Pancreas (tissue), 10 donors: ENCODE data around the gene CDC42EP5. TPM values are rescaled to one million over a fixed set of nuclear protein-coding genes. Genes with fewer than 3 reads are reported as not detected.
A peak's percentile ranks its signal among the peaks of the same experiment; 100 is the strongest.
"Not testable (repeated sequence)": the region's sequence is repeated elsewhere in the genome, so short reads cannot be mapped to it uniquely, and the experiment has no call there.

Experiments used
- ATAC-seq, 4 donors: fragments of 200-7000 bp; cut with Tn5 transposase; one replicate each; pipeline versions ENCODE4 v1.8.0 to v1.9.1; 2020; ENCODE audit warnings: mild to moderate bottlenecking in 4 of 4, moderate library complexity in 4 of 4
- DNase-seq, 6 donors: peaks; one replicate each; pipeline ENCODE4 v3.0.0-alpha.2; 2020
- FAIRE-seq: peaks from 2 replicates; lab custom pipeline; 2012; peaks lifted over from hg19 to GRCh38; lab: Jason Lieb, UNC
- H3K27ac ChIP-seq, 4 donors: fragments of 200-600 bp; sonication (generic); 1 replicate in 3 of 4; 2 replicates in 1 of 4; pipeline versions ENCODE4 v1.5.0 to v1.8.0; 2020
- H3K27me3 ChIP-seq, 4 donors: fragments of 200-600 bp; one replicate each; pipeline ENCODE4 v1.8.0; 2021
- H3K36me3 ChIP-seq, 3 donors: fragments of 200-600 bp; sonication (generic) in 1 of 3; one replicate each; pipeline versions ENCODE4 v1.5.0 to v1.8.0; 2020 to 2021
- H3K4me1 ChIP-seq, 3 donors: fragments of 200-600 bp; one replicate each; pipeline ENCODE4 v1.8.0; 2021
- H3K4me3 ChIP-seq, 4 donors: fragments of 200-600 bp; sonication (generic) in 2 of 4; one replicate each; pipeline versions ENCODE4 v1.5.0 to v1.8.0; 2020 to 2021
- H3K9me3 ChIP-seq, 4 donors: fragments of 200-600 bp; one replicate each; pipeline ENCODE4 v1.8.0; 2021
- CTCF ChIP-seq, 4 donors: fragments of 200-600 bp; sonication (generic) in 3 of 4; IDR thresholded peaks; one replicate each; pipeline versions ENCODE4 v1.5.0 to v1.8.0; 2021; ENCODE audit warnings: antibody characterized with exemption in 4 of 4
- WGBS, 2 donors: extraction: QIAGEN DNeasy Blood & Tissue Kit; methylation state at CpG; one replicate each; pipeline ENCODE4 v1.1.7; 2013; 5-methylcytosine and 5-hydroxymethylcytosine counted together
- intact Hi-C, 3 donors: fragments of 100-400 bp; cut with DNase I; formaldehyde crosslinking; loops; one replicate each; pipeline versions ENCODE4 v1.11.1 to v1.14.2; 2022
- polyA plus RNA-seq, 2 donors: library from polyadenylated mRNA; stranded (reverse); fragments of 200-250 nt; gene quantifications; one replicate each; pipeline ENCODE4 v1.2.3, GENCODE V29; 2013
- total RNA-seq, 6 donors: library from RNA; stranded (reverse); fragmentation: NEBNext Ultra II Directional in 4 of 6; extraction: Animal tissue kit (Norgen Biotek cat#: 25700) in 4 of 6; gene quantifications; one replicate each; pipeline versions ENCODE4 v1.2.1 to v1.2.4, GENCODE V29; 2021 to 2023
- donor health status: healthy with polysubstance abuse.
- donor health status: DM: no; HTN: no; CAD: no; lungs with moderate emphysema.
- donor health status: DM: no; HTN: no; CAD: no.
- donor health status: control.
- donor health status: control.
- donor health status: Bipolar disorder and iron deficiency.
- donor health status: DM: yes; HTN: yes; CAD: no.
- donor health status: DM: no; HTN: no; CAD: no.
- donor health status: DM: no; HTN: no; CAD: no.
- donor health status: DM: yes; HTN: yes; CAD: no.

CDC42EP5 gene
- total and polyA plus RNA-seq, 8 donors, result 7.5 to 48.0 (median 15.7) TPM

- no peak for FAIRE-seq
- peak; percentile 33 to 51 (median 47) for ATAC-seq
- peak in 5 of 6 donors; percentile 65 to 84 (median 74) for DNase-seq
- Histone ChIP-seq H3K9me3 (no peaks in the 10 kb centered on the region), H3K27me3 (no peaks in the 10 kb centered on the region), H3K4me3 (peak overlapping the region; percentile 59 to 94 (median 77)), H3K36me3 (peaks cover 4 to 15% (median 13%) of the 10 kb centered on the region in 3 donors), H3K27ac (peak overlapping the region; percentile 91 to 99 (median 96)), H3K4me1 (peaks cover 18 to 39% (median 25%) of the 10 kb centered on the region in 3 donors)
- intact Hi-C loops, result no loop called here
- TF ChIP-seq CTCF (IDR thresholded peaks at IDR 0.05), result no peak
- 0 to 1% methylated on average over 34 of the region's 34 CpGs for WGBS, 2 donors
Observed at GRCh38 chr19:54448040-54448773, 24.9 kb downstream of the CDC42EP5 start.

GRCh38 chr19:54446349-54446748, 26.7 kb downstream of the CDC42EP5 start:
- H3K9me3 ChIP-seq, intact Hi-C loops, FAIRE-seq, ATAC-seq, H3K27me3 ChIP-seq, H3K36me3 ChIP-seq, H3K27ac ChIP-seq, H3K4me3 ChIP-seq: not testable (repeated sequence)
- H3K4me1 ChIP-seq, result peaks cover 8 to 30% (median 16%) of the 10 kb centered on the region in 3 donors
- DNase-seq, result peak in 2 of 6 donors; percentile 34 to 35
- WGBS, 2 donors, result 55 to 68% methylated on average over 15 of the region's 15 CpGs

GRCh38 chr19:54444737-54445136, 28.4 kb downstream of the CDC42EP5 start:
- FAIRE-seq (no peak), DNase-seq (peak in 3 of 6 donors; percentile 29 to 48 (median 36)), ATAC-seq (no peak)
- Histone ChIP-seq H3K4me1 (peaks cover 3 to 19% (median 18%) of the 10 kb centered on the region in 3 donors), H3K27me3 (no peaks in the 10 kb centered on the region), H3K4me3 (no peak overlapping the region), H3K9me3 (no peaks in the 10 kb centered on the region), H3K36me3 (no peaks in the 10 kb centered on the region), H3K27ac (no peak overlapping the region)
- WGBS, 2 donors, result 34 to 41% methylated on average over 7 of the region's 7 CpGs
- intact Hi-C loops, result no loop called here
- TF ChIP-seq CTCF (IDR thresholded peaks at IDR 0.05), result no peak

GRCh38 chr19:54440641-54441040, 32.5 kb downstream of the CDC42EP5 start:
- no peak overlapping the region for H3K4me3 ChIP-seq
- FAIRE-seq (no peak), DNase-seq (peak in 3 of 6 donors; percentile 7 to 52 (median 40)), ATAC-seq (peak; percentile 33 to 57 (median 48))
- intact Hi-C loops, result no loop called here
- H3K36me3 ChIP-seq, result no peaks in the 10 kb centered on the region
- no peaks in the 10 kb centered on the region for H3K27me3 ChIP-seq
- no peaks in the 10 kb centered on the region for H3K9me3 ChIP-seq
- WGBS, 2 donors, result 47 to 55% methylated on average over 5 of the region's 5 CpGs
- no peak for TF ChIP-seq CTCF (IDR thresholded peaks at IDR 0.05)
- H3K27ac ChIP-seq, result peak overlapping the region in 2 of 4 donors; percentile 0 to 44
- H3K4me1 ChIP-seq, result peaks cover 11 to 15% (median 13%) of the 10 kb centered on the region in 3 donors

- WGBS, 2 donors, result 17 to 18% methylated on average over 15 of the region's 15 CpGs
- FAIRE-seq (no peak), DNase-seq (peak; percentile 82 to 95 (median 92)), ATAC-seq (peak; percentile 88 to 95 (median 90))
- Histone ChIP-seq H3K27ac (peak overlapping the region in 3 of 4 donors; percentile 20 to 28 (median 22)), H3K4me3 (no peak overlapping the region), H3K36me3 (no peaks in the 10 kb centered on the region), H3K9me3 (no peaks in the 10 kb centered on the region), H3K27me3 (no peaks in the 10 kb centered on the region), H3K4me1 (peaks cover 13 to 19% (median 16%) of the 10 kb centered on the region in 3 donors)
- peak; percentile 34 to 55 (median 42) for TF ChIP-seq CTCF (IDR thresholded peaks at IDR 0.05)
- intact Hi-C loops, result no loop called here
Observed at GRCh38 chr19:54439174-54439851, 33.8 kb downstream of the CDC42EP5 start.
